ENCODE data around the gene RHOBTB1.
A peak's percentile ranks its signal among the peaks of the same experiment; 100 is the strongest.

The RHOBTB1 gene

DNA sequence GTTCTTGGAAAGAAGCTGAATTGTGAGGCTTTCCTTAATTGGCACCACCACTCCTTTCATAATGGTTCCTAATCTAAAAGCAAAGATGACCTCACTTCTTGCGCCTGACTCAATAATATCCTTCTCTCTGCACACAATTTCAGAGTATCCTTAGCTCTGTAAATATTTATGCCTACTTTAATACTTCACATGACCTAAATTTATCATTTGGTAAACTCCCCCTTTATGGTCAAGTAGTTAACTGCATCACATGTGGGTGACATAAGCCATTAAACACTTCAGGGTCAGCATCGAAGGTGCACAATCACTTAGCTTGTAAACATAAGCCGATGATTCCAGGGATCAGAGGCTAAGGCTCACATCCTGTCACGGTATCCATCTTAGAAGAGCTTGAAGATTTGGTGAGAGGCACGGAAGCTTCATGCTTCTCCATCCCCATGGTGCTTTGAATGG is 7.3 kb upstream of the RHOBTB1 start:
- no peak overlapping the region for H3K4me3 ChIP-seq (ENCODE audit: low read depth, low read length)
- TF ChIP-seq, protein P1, sequence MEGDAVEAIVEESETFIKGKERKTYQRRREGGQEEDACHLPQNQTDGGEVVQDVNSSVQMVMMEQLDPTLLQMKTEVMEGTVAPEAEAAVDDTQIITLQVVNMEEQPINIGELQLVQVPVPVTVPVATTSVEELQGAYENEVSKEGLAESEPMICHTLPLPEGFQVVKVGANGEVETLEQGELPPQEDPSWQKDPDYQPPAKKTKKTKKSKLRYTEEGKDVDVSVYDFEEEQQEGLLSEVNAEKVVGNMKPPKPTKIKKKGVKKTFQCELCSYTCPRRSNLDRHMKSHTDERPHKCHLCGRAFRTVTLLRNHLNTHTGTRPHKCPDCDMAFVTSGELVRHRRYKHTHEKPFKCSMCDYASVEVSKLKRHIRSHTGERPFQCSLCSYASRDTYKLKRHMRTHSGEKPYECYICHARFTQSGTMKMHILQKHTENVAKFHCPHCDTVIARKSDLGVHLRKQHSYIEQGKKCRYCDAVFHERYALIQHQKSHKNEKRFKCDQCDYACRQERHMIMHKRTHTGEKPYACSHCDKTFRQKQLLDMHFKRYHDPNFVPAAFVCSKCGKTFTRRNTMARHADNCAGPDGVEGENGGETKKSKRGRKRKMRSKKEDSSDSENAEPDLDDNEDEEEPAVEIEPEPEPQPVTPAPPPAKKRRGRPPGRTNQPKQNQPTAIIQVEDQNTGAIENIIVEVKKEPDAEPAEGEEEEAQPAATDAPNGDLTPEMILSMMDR (IDR thresholded peaks at IDR 0.05; ENCODE audit: low read depth, low read length), result no peak

DNA sequence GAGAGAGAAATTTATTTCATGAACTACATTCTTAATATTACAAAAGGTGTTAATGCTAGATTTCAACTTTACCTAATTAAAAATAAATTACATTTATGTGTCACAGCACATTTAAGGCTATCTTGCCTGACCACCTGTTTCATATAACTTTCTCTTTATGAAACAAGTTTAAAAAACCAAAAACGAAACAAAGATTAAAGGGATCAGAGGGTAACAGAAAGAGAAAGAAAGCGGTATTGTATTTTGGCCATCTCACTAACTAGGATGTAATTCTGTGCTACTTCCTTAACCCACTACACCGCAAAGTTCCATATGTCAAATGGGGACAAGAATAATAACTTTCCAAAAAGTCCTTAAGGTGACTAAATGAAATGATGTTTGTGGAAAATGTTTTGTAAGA is 6.3 kb upstream of the RHOBTB1 start:
- no peak overlapping the region for H3K4me3 ChIP-seq (ENCODE audit: low read depth, low read length)
- TF ChIP-seq, protein P1 (IDR thresholded peaks at IDR 0.05; ENCODE audit: low read depth, low read length), result no peak

GRCh38 chr10:60948851-60949250 is 4.9 kb upstream of the RHOBTB1 start:
- TF ChIP-seq, protein P1 (IDR thresholded peaks at IDR 0.05; ENCODE audit: low read depth, low read length), result no peak
- H3K4me3 ChIP-seq (ENCODE audit: low read depth, low read length), result no peak overlapping the region

DNA sequence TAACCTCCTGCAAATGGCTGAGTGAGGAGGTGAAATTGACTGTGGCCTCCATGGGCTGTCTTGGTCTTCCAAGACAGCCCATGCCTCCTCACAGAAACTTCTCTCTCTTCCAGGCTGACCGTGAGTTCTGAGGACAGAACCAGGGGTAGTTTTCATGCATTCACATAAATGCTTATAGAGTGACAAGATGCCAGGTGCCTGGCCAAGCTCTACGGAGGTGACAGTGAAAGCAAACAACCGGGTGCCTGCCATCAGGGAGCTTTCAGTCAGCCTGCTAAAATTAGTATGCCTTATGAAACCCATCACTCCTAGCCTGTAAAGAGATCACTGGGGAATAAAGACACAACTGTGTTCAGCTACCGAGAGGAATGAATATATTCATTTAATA is 919 bp upstream of the RHOBTB1 start:
- TF ChIP-seq, protein P1 (IDR thresholded peaks at IDR 0.05; ENCODE audit: low read depth, low read length), result no peak
- H3K4me3 ChIP-seq (ENCODE audit: low read depth, low read length), result peak overlapping the region; percentile 79

- H3K4me3 ChIP-seq (ENCODE audit: low read depth, low read length), result peak overlapping the region; percentile 79
- TF ChIP-seq, protein P1 (IDR thresholded peaks at IDR 0.05; ENCODE audit: low read depth, low read length), result no peak
Measured at GRCh38 chr10:60943316-60944057, 498 bp downstream of the RHOBTB1 start.

DNA sequence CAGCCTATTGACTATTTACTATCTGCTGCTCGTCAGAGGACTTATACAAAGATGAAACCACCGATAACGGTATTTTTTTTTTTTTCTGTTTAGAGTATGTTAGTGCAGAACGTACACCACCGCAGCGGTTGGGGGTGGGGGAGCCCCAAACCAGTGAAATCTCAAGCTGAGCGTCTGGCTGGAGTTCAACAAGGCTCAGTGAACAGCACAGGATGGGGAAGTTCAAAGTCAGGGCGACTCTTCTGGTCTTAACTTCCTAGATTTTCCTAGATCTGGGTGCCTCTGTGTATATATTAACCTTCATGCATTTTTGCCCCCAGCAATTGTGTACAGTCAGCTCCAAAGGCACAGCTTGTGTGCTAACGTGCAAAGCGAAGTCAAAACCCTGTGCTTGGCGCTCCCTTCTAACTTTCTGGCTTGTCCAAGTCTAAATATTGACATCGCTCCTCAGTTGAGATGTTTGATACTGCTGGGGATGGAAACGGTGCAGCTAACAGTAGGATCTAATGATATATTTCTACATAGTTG is 1.1 kb downstream of the RHOBTB1 start:
- peak overlapping the region; percentile 79 for H3K4me3 ChIP-seq (ENCODE audit: low read depth, low read length)
- TF ChIP-seq, protein P1 (IDR thresholded peaks at IDR 0.05; ENCODE audit: low read depth, low read length), result no peak

- H3K4me3 ChIP-seq (ENCODE audit: low read depth, low read length), result peak overlapping the region; percentile 79
- TF ChIP-seq, protein P1 (IDR thresholded peaks at IDR 0.05; ENCODE audit: low read depth, low read length), result no peak
Measured at GRCh38 chr10:60942134-60942787, 1.7 kb downstream of the RHOBTB1 start.
